ENCODE data around the gene NPHS1. TPM values are rescaled to one million over a fixed set of nuclear protein-coding genes. Genes with fewer than 3 reads are reported as not detected.

The NPHS1 gene
- total and polyA plus RNA-seq, 4 donors = under 0.01 TPM; not detected in 3

GRCh38 chr19:35777961-35778360, 74.3 kb downstream of the NPHS1 start:
- TF ChIP-seq RXRA (IDR thresholded peaks at IDR 0.05) (no peak), ATF3 (IDR thresholded peaks at IDR 0.05) (no peak), ZBTB33 (IDR thresholded peaks at IDR 0.05) (no peak), TAF1 (conservative IDR thresholded peaks at IDR 0.05) (no peak), GABPA (IDR thresholded peaks at IDR 0.05 in 1 of 2, conservative IDR thresholded peaks at IDR 0.05 in 1 of 2) (no peak), REST (IDR thresholded peaks at IDR 0.05) (no peak), HNF4A (conservative IDR thresholded peaks at IDR 0.05) (no peak), EGR1 (IDR thresholded peaks at IDR 0.05; ENCODE audit: low read depth in 2 of 2) (no peak), FOXA2 (IDR thresholded peaks at IDR 0.05) (no peak), MAX (IDR thresholded peaks at IDR 0.05) (no peak), CTCF (IDR thresholded peaks at IDR 0.05; ENCODE audit: low read depth, low read length, missing input control) (no peak), HNF4G (IDR thresholded peaks at IDR 0.05) (no peak), JUND (IDR thresholded peaks at IDR 0.05) (no peak), NR2F2 (IDR thresholded peaks at IDR 0.05) (no peak), SP1 (IDR thresholded peaks at IDR 0.05) (no peak), FOXA1 (IDR thresholded peaks at IDR 0.05) (no peak), YY1 (IDR thresholded peaks at IDR 0.05) (no peak), RAD21 (IDR thresholded peaks at IDR 0.05) (no peak)
- Histone ChIP-seq H3K27ac (ENCODE audit: low read depth in 1 of 2, low read length in 2 of 2) (no peak overlapping the region), H3K9ac (ENCODE audit: low read depth in 1 of 2, low read length in 2 of 2) (no peak overlapping the region), H3K4me1 (ENCODE audit: control insufficient read depth in 4 of 4, insufficient read depth in 4 of 4, low read length in 3 of 4) (peaks cover 0 to 5% (median 4%) of the 10 kb centered on the region in 4 donors), H3K4me3 (ENCODE audit: low read depth in 1 of 3, low read length in 3 of 3) (no peak overlapping the region), H3K36me3 (ENCODE audit: control insufficient read depth in 4 of 4, insufficient read depth in 3 of 4, low read depth in 1 of 4, low read length in 3 of 4) (peaks cover 0 to 1% (median 0%) of the 10 kb centered on the region in 4 donors), H3K27me3 (ENCODE audit: control insufficient read depth in 4 of 4, insufficient read depth in 4 of 4, low read length in 3 of 4) (no peaks in the 10 kb centered on the region), H3K9me3 (ENCODE audit: control insufficient read depth in 4 of 4, low read length in 3 of 4) (no peaks in the 10 kb centered on the region)
- DNase-seq (ENCODE audit: low spot score) = no peak
- 83% methylated on average over 7 of the region's 7 CpGs for WGBS

All from liver (tissue), 9 donors.